D721Med (cell line): ENCODE data around the gene HBP1.

ENCODE experiments used
- DNase-seq: peaks from one replicate; pipeline ENCODE4 v3.0.0; 2011; ENCODE audit warnings: low spot score; ENCODE audit not compliant: insufficient read length
- FAIRE-seq: peaks from 2 replicates; lab custom pipeline; 2011; peaks lifted over from hg19 to GRCh38; lab: Jason Lieb, UNC
- CTCF ChIP-seq: IDR thresholded peaks from 2 replicates; pipeline ENCODE4 v1.5.1; 2012; ENCODE audit warnings: mild to moderate bottlenecking, control low read depth; ENCODE audit not compliant: insufficient read depth; ENCODE audit errors: missing control alignments

The HBP1 gene

GRCh38 chr7:107224374-107225223 lies 55.8 kb downstream of the HBP1 start:
- DNase-seq (no peak), FAIRE-seq (no peak)
- TF ChIP-seq CTCF: no peak

GRCh38 chr7:107228291-107228690 lies 59.5 kb downstream of the HBP1 start:
- no peak for TF ChIP-seq CTCF
- FAIRE-seq: no peak
- DNase-seq: no peak

GRCh38 chr7:107230334-107230733 lies 61.5 kb downstream of the HBP1 start:
- no peak for DNase-seq
- no peak for TF ChIP-seq CTCF
- FAIRE-seq: no peak

GRCh38 chr7:107232568-107233090 lies 63.8 kb downstream of the HBP1 start:
- FAIRE-seq (no peak), DNase-seq (no peak)
- no peak for TF ChIP-seq CTCF

GRCh38 chr7:107233174-107233573 lies 64.4 kb downstream of the HBP1 start:
- DNase-seq: no peak
- FAIRE-seq: no peak
- TF ChIP-seq CTCF: no peak

GRCh38 chr7:107233981-107234380 lies 65.2 kb downstream of the HBP1 start:
- TF ChIP-seq CTCF: no peak
- FAIRE-seq (no peak), DNase-seq (no peak)

- DNase-seq: no peak
- no peak for FAIRE-seq
- TF ChIP-seq CTCF: no peak
Measured at GRCh38 chr7:107234436-107234835, 65.6 kb downstream of the HBP1 start.
